SH-SY5Y (cell line): Measurements from ENCODE around the gene C1orf116.

Experiments
- GATA2 ChIP-seq: IDR thresholded peaks from 2 replicates; pipeline ENCODE4 v1.6.1; 2011; ENCODE audit warnings: mild to moderate bottlenecking, low read depth, low read length
- GATA3 ChIP-seq: IDR thresholded peaks from 2 replicates; pipeline ENCODE4 v1.6.1; 2011; ENCODE audit warnings: low read depth, mild to moderate bottlenecking, low read length, moderate library complexity

- TF ChIP-seq GATA2 (no peak), GATA3 (no peak)
Observed at GRCh38 chr1:207054491-207054890, 21.9 kb upstream of the C1orf116 start.
